Suppressor macrophage treated with lipopolysaccharide for 1 hour (primary cell): ENCODE data around the gene MET.
"Not testable (repeated sequence)": the region's sequence is repeated elsewhere in the genome, so short reads cannot be mapped to it uniquely, and the experiment has no call there.

Source experiments
- DNase-seq, 3 donors: peaks; one replicate each; pipeline ENCODE4 v3.0.0-alpha.2; 2020 to 2022

MET gene

DNA sequence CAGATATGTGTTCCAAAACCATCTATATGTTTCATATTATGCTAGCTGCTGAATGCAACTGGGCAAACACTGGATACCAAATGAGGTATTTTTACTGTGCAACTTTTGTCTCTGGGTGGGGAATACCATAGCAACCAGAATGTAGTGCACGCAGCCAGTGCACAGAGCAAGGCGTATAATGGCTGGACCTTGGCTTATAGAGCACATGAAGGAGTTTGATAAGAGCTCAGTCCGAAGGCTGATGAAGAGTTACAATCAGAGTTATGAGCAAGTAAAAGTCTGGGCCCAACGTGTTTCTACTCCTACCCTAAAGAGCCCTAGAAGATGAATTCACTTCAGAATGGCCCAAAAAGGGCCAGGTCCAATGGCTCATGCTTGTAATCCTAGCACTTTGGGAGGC lies 82.2 kb downstream of the MET start:
- DNase-seq: no peak

DNA sequence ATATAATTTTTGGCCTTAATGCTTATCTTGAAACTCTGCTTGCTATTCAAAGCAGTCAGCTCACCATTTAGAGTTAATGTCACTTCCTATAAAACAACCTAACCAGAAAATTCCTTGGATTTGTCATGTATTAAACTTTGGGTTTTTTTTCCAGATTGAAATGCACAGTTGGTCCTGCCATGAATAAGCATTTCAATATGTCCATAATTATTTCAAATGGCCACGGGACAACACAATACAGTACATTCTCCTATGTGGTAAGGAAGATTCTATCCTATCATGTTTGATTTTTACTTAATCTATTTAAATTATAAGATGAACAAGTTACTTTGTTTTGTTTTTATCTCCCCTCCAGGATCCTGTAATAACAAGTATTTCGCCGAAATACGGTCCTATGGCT lies 85.3 kb downstream of the MET start:
- no peak for DNase-seq

DNA sequence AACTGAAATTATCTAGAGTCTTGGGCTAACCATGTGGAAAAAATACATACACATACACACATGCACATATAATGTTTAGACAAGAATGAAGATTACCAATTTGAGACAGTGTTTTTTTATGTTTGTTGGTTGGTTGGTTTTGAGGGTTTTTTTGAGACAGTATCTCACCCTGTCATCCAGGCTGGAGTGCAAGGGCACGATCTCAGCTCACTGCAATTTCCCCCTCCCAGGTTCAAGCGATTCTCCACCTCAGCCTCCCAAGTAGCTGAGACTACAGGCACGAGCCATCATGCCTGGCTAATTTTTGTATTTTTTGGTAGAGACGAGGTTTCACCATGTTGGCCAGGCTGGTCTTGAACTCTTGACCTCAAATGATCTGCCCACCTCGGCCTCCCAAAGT lies 87.6 kb downstream of the MET start:
- not testable (repeated sequence) for DNase-seq

GRCh38 chr7:116762971-116763370 lies 91.0 kb downstream of the MET start:
- DNase-seq: no peak

- no peak for DNase-seq
Measured at GRCh38 chr7:116763647-116764046, 91.7 kb downstream of the MET start.

DNA sequence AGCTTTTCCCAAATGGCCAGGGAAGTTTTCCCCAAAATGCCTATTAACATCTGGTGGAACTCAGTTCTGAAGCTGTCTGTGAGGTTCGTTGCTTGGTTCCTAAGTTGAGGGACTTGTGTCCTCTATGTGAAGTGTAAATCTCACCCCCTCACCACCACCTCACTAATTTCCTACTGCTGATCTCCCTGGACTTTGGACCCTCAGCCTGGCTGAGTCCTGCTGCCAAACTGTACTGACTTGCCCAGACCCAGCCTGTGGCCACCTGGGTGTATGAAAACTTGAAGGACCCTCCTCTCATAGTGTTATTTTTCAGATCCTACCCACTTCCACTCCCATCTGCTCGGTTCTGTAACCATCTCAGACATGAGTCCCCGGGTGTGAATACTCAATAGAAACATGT lies 94.9 kb downstream of the MET start:
- no peak for DNase-seq

DNA sequence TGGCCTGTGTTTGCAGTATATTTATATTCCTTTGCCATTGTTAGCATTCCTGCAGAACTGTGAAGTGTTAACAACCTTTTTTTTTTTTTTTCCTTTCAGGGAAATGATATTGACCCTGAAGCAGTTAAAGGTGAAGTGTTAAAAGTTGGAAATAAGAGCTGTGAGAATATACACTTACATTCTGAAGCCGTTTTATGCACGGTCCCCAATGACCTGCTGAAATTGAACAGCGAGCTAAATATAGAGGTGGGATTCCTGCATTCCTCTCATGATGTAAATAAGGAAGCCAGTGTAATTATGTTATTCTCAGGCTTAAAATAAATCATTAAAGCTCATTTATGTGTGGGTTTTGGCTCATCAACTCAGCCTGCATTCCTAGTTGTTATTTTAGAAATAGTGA lies 97.5 kb downstream of the MET start:
- no peak for DNase-seq

DNA sequence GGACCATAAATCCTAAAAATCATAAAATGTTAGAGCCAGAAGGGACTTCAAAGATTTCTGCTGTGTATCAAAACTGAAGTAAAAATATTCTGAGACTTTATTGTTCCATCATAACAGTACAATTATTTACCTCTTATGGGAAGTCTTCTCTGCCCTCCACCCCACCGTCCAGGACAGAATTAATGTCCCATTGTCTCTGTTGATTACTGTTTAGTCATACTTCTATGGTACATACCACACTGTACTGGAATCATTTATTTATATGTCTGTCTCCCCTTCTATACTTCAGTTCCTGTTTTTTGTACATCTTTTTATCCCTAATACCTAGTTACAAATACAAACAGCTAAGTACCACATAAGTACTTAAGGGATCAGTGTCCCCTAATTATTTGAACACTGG lies 98.9 kb downstream of the MET start:
- DNase-seq: no peak

DNA sequence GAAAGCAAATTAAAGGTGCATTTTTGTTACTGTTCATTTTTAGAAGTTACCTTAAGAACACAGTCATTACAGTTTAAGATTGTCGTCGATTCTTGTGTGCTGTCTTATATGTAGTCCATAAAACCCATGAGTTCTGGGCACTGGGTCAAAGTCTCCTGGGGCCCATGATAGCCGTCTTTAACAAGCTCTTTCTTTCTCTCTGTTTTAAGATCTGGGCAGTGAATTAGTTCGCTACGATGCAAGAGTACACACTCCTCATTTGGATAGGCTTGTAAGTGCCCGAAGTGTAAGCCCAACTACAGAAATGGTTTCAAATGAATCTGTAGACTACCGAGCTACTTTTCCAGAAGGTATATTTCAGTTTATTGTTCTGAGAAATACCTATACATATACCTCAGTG lies 99.6 kb downstream of the MET start:
- no peak for DNase-seq

DNA sequence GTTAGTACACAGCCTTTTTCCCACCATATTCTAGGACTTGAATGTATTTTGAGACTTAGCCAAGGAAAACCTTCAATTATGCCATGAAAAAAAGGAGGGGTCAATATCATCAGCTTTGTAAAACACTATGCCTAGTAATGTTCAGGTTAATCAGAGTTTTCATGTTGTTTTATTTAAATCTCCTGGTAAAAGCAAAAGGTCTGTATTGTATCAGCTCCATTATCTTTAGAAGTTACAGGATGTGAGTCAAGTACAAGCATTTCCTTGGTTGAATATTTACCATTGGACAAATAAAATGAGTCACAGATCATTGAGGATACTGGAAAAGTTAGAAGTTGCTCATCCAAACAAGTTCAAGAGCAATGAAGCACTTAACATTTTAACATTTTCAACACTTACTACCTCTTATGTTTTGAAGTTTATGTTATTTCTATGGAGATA lies 100.4 kb downstream of the MET start:
- no peak for DNase-seq

GRCh38 chr7:116772926-116773749 lies 101.1 kb downstream of the MET start:
- no peak for DNase-seq

DNA sequence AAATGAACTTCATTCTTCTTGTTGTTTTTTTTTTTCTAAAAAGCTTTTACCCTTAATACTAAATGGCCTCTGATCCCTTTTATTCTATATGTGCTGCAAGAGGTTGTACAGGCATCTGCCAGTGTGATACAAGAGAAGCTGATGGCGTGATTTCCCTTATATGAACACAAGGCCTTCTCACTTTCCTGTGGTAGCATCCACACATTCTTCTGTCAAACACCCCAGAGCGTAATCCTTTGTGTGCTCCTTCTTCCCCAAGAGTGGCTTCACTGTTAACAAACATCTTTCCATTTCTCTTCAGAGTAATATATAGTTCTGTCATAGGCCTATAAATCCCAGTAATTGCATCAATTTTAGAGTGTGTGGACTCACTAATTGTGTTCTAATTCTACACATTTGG lies 104.0 kb downstream of the MET start:
- DNase-seq: no peak

DNA sequence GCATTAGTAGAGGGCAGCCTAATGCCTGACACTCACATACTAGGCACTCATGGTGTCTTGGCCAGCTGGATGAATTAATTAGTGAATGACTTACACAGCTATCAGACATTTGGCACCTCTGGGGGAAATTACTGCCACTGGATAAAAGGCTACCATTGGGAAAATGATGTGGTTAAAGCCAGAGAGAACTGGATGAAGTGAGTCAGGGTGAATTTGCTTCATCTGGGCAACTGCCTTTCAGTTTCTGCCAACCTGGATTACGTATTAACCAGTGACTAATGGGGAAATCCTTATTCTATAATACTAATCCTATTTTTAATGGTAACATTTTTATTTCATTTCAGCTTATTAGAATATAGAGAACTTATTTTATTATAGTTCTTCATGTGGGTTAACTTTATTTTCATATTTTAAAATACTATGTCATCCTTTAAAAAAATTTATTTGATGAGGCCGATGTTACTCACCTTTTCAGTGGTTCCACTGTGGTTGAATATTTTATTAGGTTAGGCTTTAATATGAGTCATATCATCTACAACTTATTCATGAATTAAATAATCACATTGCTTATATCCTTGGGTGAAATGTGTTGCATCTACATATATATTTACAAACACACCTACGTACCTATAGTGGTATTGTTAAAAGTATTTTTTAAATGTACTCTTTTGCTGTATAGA lies 104.8 kb downstream of the MET start:
- peak; percentile 51 to 74 (median 65) for DNase-seq

DNA sequence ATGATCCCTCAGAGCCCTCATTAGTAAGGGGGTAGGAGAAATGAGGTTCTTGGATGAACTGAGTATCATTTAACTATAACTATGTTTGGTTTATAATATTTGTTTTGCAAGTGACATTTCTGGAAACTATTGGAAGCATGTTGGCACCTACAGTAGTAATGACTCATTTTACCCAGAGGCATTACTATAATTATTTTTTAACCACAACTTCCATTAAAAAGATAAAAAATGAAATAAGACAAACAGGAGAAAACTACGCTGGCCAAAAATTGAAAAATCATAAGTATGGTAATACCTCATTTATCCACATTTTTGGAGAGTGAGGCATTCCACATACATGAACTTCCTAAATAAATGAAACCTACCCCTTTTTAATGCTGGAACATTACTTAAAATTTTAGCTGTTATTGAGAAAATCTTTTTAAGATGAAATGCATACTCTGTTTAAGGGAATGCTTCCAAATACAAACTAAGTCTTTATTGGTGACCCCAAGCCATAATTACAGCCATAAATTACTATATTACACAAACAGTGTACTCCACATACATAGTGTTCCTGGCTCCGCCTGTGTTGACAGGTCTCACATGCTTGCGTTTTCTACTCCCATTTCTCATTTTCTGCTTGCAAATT lies 105.8 kb downstream of the MET start:
- no peak for DNase-seq

DNA sequence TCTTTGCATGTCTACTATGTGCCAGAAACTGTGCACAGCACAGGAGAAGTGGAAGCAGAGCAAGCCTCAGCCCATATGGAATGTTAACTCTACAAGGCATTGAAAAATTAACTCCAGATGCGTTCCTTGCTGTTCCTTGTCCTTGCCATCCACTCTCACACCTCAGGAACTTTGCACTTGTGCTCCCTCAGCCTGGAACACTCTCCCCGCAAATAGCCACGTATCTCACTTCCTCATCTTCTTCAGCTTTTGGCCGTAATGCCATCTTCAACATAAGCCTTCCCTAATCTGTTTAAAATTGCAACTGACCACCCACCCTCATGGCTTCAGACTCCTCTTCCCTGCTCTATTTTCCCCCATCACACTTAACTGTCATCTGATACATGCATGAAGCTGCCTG lies 107.2 kb downstream of the MET start:
- DNase-seq: no peak

DNA sequence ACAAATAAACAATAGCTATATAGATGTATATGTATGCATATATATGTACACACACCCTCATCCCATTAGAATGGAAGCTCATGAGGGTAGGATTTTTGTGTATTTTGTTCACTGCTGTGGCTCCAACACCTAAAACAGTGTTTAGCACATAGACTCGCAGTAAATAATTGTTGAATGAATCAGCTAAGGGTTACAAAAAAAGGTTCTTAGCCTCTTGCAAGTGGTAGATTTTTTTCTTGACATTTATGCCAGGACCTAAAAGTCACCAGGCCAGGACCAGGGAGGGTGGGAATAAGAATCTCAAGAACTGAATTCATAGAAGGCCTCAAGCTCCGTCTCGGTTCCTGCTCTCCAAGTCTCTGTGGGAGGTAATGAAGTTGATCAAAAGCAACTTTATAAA lies 107.9 kb downstream of the MET start:
- DNase-seq: no peak

GRCh38 chr7:116780521-116780920 lies 108.5 kb downstream of the MET start:
- DNase-seq: peak; percentile 22 to 38 (median 27)

GRCh38 chr7:116780966-116781365 lies 109.0 kb downstream of the MET start:
- no peak for DNase-seq

- no peak for DNase-seq
Measured at GRCh38 chr7:116781584-116781983, 109.6 kb downstream of the MET start.

GRCh38 chr7:116782177-116782711 lies 110.2 kb downstream of the MET start:
- no peak for DNase-seq

GRCh38 chr7:116783666-116784318 lies 111.8 kb downstream of the MET start:
- no peak for DNase-seq

GRCh38 chr7:116784647-116785046 lies 112.7 kb downstream of the MET start:
- DNase-seq: no peak

DNA sequence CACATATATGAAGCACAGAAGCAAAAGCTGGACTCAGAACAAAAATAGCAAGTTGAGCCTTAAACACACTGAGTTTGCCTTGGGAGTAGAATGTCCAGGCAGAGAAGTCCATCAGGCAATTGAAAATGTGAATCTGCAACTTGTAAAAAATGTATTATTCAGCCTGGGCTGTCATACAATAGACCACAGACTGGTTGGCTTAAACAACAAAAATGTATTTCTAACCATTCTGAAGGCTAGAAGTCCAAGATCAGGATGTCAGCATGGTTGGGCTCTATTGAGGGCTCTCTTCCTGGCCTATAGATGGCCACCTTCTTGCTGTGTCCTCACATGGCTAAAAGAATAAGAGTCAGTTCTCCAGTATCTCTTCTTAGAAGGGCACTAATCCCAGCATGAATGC lies 113.8 kb downstream of the MET start:
- no peak for DNase-seq
